Cardiac fibroblast (primary cell): Measurements from ENCODE around the gene HMCN2.

ENCODE experiments used
- DNase-seq, 2 donors: peaks; one replicate each; pipeline versions ENCODE4 v3.0.0 to v3.0.0-alpha.2; 2010; ENCODE audit warnings: low read depth in 2 of 2
- H3K4me3 ChIP-seq, 2 donors: replicated peaks in 1 of 2; 1 replicate in 1 of 2; 2 replicates in 1 of 2; pipeline ENCODE4 v1.5.1; 2011; ENCODE audit warnings: low read depth in 2 of 2, low read length in 2 of 2, mild to moderate bottlenecking in 2 of 2, moderate library complexity in 1 of 2
- CTCF ChIP-seq: IDR thresholded peaks from one replicate; pipeline ENCODE4 v1.5.1; 2011; ENCODE audit warnings: low read depth, mild to moderate bottlenecking, low read length, inconsistent platforms

Gene HMCN2

GRCh38 chr9:130302785-130303612 lies 37.4 kb downstream of the HMCN2 start:
- no peak for TF ChIP-seq CTCF
- H3K4me3 ChIP-seq = no peak overlapping the region
- no peak for DNase-seq

- no peak for DNase-seq
- no peak overlapping the region for H3K4me3 ChIP-seq
- no peak for TF ChIP-seq CTCF
Observed at GRCh38 chr9:130303613-130304055, 38.1 kb downstream of the HMCN2 start.

GRCh38 chr9:130304116-130304515 lies 38.6 kb downstream of the HMCN2 start:
- TF ChIP-seq CTCF = no peak
- DNase-seq = no peak
- H3K4me3 ChIP-seq = no peak overlapping the region

GRCh38 chr9:130304643-130305042 lies 39.1 kb downstream of the HMCN2 start:
- TF ChIP-seq CTCF = no peak
- no peak overlapping the region for H3K4me3 ChIP-seq
- DNase-seq = no peak

GRCh38 chr9:130305381-130305780 lies 39.8 kb downstream of the HMCN2 start:
- TF ChIP-seq CTCF = no peak
- peak in 1 of 2 donors; percentile 17 for DNase-seq
- no peak overlapping the region for H3K4me3 ChIP-seq

GRCh38 chr9:130306823-130307666 lies 41.5 kb downstream of the HMCN2 start:
- H3K4me3 ChIP-seq = no peak overlapping the region
- TF ChIP-seq CTCF = no peak
- DNase-seq = no peak
